HG03066 (cell line): ENCODE measurements around the gene PSME2.

ENCODE experiments used
- ATAC-seq: cut with Tn5 transposase; IDR thresholded peaks from one replicate; pipeline ENCODE4 v1.9.1; 2021; ENCODE audit warnings: low read depth; ENCODE audit not compliant: unreplicated experiment

PSME2 gene

GRCh38 chr14:24096545-24097181 lies 49.7 kb downstream of the PSME2 start:
- no peak for ATAC-seq

DNA sequence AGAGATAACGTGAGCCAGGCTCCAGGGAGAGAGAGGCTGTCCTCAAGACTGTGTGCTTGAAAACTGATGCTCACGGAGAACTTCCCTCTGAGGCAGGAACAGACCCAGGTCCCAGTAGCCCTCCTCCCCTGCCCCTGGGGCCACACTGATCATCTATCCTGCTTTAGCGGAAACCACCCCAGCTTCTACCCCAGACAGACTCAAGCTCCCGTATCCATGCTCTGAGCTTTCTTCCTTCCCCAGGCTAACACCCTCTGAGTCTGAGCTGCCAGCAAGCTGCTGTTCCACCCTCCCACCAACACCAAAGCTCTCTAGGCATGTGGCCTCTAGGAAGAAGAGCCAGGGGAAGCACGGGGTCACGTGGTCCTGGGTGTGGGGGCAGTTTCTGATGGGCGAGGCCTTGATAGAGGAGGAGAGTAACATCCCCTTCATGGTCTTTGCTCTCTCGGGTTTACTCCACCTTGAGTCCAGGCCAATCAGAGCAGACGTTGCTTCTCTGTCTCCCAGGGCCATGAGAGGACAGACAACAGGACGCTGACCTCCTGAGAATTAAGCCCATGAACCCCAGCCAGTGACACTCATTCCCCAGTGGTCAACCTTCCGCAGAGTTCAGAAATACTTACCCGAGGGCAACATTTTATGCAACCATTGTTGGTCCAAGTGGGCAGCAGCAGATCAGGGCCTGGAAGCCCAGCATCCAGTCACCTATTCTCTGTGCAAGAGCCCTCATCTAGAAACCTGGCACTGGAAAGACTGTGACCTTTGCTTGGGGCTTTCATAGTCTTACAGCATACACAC lies 50.9 kb downstream of the PSME2 start:
- peak; percentile 76 for ATAC-seq

DNA sequence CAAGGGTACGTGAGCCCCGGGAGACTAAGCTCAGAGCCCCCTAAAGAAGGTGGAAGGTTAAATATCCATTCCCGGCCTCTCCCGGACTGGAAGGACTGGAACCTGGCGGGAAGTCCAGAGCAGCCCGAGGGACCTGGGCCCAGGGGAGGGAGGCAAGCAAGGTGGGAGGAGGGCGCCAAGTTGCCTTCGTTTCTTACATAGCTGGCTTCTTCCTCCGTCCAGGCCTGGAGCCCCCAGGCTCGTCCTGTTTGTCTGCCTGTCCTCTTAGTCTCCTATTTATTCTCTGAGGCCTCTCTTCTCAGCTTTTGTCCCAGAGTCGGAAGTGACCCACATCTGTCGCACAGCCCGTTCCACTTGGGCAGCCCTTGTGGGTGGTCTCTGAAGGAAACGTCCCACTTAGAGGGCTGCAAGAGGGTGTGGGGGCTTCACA lies 51.6 kb downstream of the PSME2 start:
- ATAC-seq = peak; percentile 6

DNA sequence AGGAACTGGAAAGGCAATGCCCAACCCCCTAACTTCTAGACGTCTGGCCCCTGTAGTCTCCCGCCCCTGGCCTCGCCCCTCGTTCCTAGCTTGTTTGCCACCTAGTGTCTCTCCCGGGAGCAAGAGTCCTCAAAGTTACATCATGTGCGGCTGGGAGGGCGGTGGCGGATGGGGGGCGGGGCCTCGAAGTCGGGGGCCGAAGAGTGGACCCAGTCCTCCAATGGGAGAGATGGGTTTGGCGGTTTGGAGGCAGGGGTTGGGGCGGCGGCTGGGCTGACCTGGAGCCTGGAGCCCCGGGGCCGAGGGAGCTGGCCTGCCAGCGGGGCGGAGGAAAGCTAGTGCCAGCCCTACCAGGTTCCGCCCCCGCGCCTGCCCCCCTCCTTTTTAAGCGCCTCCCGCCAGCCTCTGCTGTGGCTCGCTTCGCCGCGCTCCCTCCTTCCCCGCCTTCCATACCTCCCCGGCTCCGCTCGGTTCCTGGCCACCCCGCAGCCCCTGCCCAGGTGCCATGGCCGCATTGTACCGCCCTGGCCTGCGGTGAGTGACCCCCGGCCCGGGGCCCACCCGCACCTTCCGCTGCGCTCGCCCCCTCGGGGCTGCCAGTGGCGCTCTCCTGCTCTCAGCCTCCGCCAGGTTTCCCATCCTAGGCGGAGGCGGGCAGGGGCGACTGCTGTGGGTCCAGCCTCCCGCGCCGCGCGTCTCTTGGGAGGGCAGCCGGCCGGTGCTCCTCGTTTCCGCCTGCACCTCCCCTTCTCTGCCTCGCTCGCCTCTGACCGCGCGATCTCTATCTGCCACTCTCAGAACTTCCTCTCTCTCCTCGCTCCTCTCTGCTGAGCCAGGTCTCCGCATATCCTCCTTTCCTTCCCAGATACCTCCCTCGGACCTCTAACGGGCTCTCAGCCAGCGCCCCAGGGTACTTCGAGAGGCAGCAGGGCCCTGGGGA lies 52.2 kb downstream of the PSME2 start, which contains the start of gene PCK2:
TSS of gene PCK2 (plus strand) at position 411 of the 940 bp plus-strand sequence. CDS start at position 506, 95 bp downstream.
- peak; percentile 39 for ATAC-seq
